ENCODE measurements around the gene CFAP299. TPM values are rescaled to one million over a fixed set of nuclear protein-coding genes. Genes with fewer than 3 reads are reported as not detected.

The CFAP299 gene
- total and polyA plus RNA-seq, 2 of the 13 experiments (the other 11 are each of a cell fraction or from before 2014, with no cell fraction given) = not detected

DNA sequence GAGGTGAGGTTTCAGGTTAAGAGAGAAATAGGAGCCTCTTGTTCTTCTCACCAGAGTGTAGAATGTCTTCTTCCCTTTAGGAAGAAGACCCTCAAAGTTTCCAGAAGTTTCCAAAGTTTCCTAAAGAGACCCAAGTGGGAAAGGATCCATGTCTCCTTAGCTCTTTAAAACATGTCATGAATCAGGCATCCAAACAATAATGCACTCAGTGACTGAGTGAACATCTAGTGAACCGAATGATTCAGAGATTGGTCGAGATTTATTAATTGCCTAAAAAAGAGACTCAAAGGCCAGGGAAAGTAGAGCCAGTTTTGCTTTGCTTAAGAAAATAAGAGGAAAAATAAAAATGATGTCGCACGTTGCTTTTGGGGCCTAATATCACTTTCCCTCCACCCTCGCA lies 39.7 kb upstream of the CFAP299 start:
- H3K9me3 ChIP-seq (ENCODE audit: low read length) = no peaks in the 10 kb centered on the region
- FAIRE-seq (no peak), DNase-seq (ENCODE audit: low spot score) (no peak), ATAC-seq (no peak)
- H3K79me2 ChIP-seq (ENCODE audit: insufficient read depth, low read length) = no peaks in the 10 kb centered on the region
- no peak overlapping the region for H3K4me3 ChIP-seq (replicated peaks in 1 of 3; ENCODE audit: insufficient read depth in 1 of 3, low read depth in 2 of 3, low read length in 3 of 3)
- H3K9ac ChIP-seq (ENCODE audit: insufficient read depth, low read depth, low read length) = no peak overlapping the region
- H3K4me2 ChIP-seq (ENCODE audit: low read depth, low read length) = no peak overlapping the region
- in situ Hi-C loops (cut with HindIII; ENCODE audit: extremely low pct_ligation_motif_present, low pct_unique_long_range_greater_than_20kb) (no loop called here), intact Hi-C loops (cut with micrococcal nuclease; ENCODE audit: unreplicated experiment) (no loop called here)
- no peaks in the 10 kb centered on the region for H3K36me3 ChIP-seq (replicated peaks in 1 of 2; ENCODE audit: control insufficient read depth in 1 of 2, insufficient read depth in 2 of 2, low read length in 2 of 2)
- H3K27me3 ChIP-seq (ENCODE audit: control insufficient read depth in 1 of 2, insufficient read depth in 2 of 2, low read length in 2 of 2) = no peaks in the 10 kb centered on the region
- 45% methylated on average over 5 of the region's 5 CpGs for WGBS (ENCODE audit: low lambda C conversion rate)
- ChIA-PET POLR2A (no interaction called here), CTCF (ENCODE audit: low intra/inter-chr PET ratio, low total read pairs) (no interaction called here)
- H3K27ac ChIP-seq (ENCODE audit: extremely low read length, insufficient read depth, low read length) = no peak overlapping the region
- no peak overlapping the region for H2AFZ ChIP-seq (ENCODE audit: low read length)
- H3K4me1 ChIP-seq (ENCODE audit: insufficient read depth, low read length) = no peaks in the 10 kb centered on the region
- BruUV-seq (replicated peaks) = no TSS peak
- TF ChIP-seq ZNF430 (CRISPR knock-in tag; IDR thresholded peaks at IDR 0.05) = no peak
- TF ChIP-seq ZNF775 (CRISPR knock-in tag; IDR thresholded peaks at IDR 0.05; ENCODE audit: borderline replicate concordance) = no peak
- TF ChIP-seq ZNF598 (CRISPR knock-in tag; IDR thresholded peaks at IDR 0.05; ENCODE audit: borderline replicate concordance) = no peak
- no peak for TF ChIP-seq ATM (IDR thresholded peaks at IDR 0.05; ENCODE audit: borderline replicate concordance)
- TF ChIP-seq NFE2L2 (IDR thresholded peaks at IDR 0.05; ENCODE audit: low read length) = no peak
- TF ChIP-seq, protein P1, sequence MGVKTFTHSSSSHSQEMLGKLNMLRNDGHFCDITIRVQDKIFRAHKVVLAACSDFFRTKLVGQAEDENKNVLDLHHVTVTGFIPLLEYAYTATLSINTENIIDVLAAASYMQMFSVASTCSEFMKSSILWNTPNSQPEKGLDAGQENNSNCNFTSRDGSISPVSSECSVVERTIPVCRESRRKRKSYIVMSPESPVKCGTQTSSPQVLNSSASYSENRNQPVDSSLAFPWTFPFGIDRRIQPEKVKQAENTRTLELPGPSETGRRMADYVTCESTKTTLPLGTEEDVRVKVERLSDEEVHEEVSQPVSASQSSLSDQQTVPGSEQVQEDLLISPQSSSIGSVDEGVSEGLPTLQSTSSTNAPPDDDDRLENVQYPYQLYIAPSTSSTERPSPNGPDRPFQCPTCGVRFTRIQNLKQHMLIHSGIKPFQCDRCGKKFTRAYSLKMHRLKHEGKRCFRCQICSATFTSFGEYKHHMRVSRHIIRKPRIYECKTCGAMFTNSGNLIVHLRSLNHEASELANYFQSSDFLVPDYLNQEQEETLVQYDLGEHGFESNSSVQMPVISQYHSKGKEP (CRISPR knock-in tag; IDR thresholded peaks at IDR 0.05) = no peak
- no peak for TF ChIP-seq TBL1XR1 (IDR thresholded peaks at IDR 0.05; ENCODE audit: borderline replicate concordance, low read length, partially characterized antibody)
- no peak for TF ChIP-seq HIVEP1 (CRISPR knock-in tag; IDR thresholded peaks at IDR 0.05)
- TF ChIP-seq, protein P2, sequence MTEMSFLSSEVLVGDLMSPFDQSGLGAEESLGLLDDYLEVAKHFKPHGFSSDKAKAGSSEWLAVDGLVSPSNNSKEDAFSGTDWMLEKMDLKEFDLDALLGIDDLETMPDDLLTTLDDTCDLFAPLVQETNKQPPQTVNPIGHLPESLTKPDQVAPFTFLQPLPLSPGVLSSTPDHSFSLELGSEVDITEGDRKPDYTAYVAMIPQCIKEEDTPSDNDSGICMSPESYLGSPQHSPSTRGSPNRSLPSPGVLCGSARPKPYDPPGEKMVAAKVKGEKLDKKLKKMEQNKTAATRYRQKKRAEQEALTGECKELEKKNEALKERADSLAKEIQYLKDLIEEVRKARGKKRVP (CRISPR knock-in tag; IDR thresholded peaks at IDR 0.05) = no peak
- no peaks in the 10 kb centered on the region for H4K20me1 ChIP-seq (ENCODE audit: insufficient read depth, low read length)

Data from HepG2 (cell line).